ENCODE measurements around the gene POLRMT.

DNA sequence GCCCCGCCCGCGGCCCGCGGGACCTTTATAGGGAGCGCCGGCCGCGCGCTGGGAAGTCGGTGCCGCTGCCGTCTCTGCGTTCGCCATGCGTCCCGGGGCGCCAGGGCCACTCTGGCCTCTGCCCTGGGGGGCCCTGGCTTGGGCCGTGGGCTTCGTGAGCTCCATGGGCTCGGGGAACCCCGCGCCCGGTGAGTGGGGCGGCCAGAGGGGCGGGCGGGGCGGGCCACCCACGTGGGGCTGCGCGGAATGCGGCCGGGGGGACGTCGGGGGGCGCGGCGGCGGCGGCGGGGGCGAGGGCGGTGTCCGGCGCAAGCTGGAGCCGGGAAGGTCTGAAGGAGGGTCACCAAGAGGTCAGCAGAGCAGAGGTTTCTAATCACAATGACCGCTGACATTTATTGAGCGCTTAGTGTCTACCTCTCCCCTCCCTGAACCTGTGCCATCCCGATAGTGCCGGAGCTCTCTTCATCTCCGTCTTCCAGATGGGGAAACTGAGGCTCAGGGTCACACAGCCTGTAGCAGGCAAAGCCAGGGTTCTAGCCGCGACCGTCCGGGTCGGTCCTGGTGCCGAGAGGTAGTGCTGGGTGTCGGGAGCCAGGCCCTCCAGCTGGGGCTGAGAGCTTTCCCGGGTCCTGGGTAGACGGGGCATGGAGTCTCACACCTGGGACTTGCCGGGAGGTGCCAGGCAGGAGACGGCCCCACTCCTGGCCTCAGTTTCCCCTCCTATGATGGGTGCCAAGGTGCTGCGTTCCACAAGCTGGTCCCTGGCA is 43.2 kb upstream of the POLRMT start, which contains the start of gene FSTL3:
- TF ChIP-seq, protein P1, sequence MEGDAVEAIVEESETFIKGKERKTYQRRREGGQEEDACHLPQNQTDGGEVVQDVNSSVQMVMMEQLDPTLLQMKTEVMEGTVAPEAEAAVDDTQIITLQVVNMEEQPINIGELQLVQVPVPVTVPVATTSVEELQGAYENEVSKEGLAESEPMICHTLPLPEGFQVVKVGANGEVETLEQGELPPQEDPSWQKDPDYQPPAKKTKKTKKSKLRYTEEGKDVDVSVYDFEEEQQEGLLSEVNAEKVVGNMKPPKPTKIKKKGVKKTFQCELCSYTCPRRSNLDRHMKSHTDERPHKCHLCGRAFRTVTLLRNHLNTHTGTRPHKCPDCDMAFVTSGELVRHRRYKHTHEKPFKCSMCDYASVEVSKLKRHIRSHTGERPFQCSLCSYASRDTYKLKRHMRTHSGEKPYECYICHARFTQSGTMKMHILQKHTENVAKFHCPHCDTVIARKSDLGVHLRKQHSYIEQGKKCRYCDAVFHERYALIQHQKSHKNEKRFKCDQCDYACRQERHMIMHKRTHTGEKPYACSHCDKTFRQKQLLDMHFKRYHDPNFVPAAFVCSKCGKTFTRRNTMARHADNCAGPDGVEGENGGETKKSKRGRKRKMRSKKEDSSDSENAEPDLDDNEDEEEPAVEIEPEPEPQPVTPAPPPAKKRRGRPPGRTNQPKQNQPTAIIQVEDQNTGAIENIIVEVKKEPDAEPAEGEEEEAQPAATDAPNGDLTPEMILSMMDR (conservative IDR thresholded peaks at IDR 0.05; ENCODE audit: low read depth in 2 of 2), result no peak
- TF ChIP-seq ZNF114 (CRISPR knock-in tag; IDR thresholded peaks at IDR 0.05) (no peak), EZH2phosphoT487 (IDR thresholded peaks at IDR 0.05; ENCODE audit: unreplicated experiment) (no peak), EZH2 (IDR thresholded peaks at IDR 0.05; ENCODE audit: low read depth, unreplicated experiment) (no peak), ZNF331 (CRISPR knock-in tag; IDR thresholded peaks at IDR 0.05; ENCODE audit: low read depth) (no peak)
- TF ChIP-seq, protein P2, sequence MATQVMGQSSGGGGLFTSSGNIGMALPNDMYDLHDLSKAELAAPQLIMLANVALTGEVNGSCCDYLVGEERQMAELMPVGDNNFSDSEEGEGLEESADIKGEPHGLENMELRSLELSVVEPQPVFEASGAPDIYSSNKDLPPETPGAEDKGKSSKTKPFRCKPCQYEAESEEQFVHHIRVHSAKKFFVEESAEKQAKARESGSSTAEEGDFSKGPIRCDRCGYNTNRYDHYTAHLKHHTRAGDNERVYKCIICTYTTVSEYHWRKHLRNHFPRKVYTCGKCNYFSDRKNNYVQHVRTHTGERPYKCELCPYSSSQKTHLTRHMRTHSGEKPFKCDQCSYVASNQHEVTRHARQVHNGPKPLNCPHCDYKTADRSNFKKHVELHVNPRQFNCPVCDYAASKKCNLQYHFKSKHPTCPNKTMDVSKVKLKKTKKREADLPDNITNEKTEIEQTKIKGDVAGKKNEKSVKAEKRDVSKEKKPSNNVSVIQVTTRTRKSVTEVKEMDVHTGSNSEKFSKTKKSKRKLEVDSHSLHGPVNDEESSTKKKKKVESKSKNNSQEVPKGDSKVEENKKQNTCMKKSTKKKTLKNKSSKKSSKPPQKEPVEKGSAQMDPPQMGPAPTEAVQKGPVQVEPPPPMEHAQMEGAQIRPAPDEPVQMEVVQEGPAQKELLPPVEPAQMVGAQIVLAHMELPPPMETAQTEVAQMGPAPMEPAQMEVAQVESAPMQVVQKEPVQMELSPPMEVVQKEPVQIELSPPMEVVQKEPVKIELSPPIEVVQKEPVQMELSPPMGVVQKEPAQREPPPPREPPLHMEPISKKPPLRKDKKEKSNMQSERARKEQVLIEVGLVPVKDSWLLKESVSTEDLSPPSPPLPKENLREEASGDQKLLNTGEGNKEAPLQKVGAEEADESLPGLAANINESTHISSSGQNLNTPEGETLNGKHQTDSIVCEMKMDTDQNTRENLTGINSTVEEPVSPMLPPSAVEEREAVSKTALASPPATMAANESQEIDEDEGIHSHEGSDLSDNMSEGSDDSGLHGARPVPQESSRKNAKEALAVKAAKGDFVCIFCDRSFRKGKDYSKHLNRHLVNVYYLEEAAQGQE (IDR thresholded peaks at IDR 0.05; ENCODE audit: unreplicated experiment), result no peak
